Stimulated activated CD4-positive, alpha-beta T cell treated with anti-CD3 and anti-CD28 coated beads, Interleukin-1b, Interleukin-23, amount 100 ng/mL, for 1 hour (primary cell): ENCODE measurements around the gene GAB4.
"Not testable (repeated sequence)": the region's sequence is repeated elsewhere in the genome, so short reads cannot be mapped to it uniquely, and the experiment has no call there.

Experiments
- DNase-seq, 2 donors: peaks; one replicate each; pipeline ENCODE4 v3.0.0-alpha.2; 2020; ENCODE audit warnings: low read depth in 2 of 2

Gene GAB4

DNA sequence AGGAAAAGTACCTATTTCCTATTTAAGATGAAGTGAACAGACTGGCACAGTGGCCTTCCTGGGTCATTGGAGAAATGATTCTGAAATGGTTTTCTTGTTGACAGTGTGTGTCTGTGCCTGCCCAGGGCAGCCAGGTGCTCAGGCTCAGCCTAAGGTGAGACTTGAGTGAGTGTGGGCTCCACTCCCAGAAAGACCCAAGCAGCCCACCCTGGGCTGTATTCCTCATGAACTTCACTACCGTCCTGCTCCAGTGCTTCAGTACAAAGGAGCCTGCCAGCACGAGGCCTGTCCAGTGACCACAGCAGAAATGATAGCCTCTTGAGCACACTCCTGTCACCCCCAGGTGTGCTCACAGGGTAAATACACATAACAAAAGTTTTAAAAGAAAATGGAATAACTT lies 49.5 kb downstream of the GAB4 start:
- DNase-seq: no peak

DNA sequence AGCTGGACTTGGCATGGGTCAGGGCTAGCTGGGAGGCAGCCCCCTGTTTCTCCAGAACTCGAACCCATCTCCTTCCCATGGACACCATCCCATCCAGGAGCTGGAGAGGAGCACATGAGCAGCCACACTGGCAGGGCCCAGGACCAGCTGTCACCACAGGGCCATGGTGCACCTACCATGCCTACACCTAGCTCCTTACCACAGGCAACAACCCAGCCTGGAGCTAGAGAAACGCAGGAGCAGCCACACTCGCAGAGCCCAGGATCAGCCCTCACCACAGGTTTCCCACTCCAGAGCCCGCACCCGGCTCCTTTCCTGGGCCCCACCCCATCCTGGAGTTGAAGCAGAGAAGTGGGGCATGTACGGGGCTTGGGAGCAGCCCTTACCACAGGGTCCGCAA lies 50.2 kb downstream of the GAB4 start:
- DNase-seq: no peak

DNA sequence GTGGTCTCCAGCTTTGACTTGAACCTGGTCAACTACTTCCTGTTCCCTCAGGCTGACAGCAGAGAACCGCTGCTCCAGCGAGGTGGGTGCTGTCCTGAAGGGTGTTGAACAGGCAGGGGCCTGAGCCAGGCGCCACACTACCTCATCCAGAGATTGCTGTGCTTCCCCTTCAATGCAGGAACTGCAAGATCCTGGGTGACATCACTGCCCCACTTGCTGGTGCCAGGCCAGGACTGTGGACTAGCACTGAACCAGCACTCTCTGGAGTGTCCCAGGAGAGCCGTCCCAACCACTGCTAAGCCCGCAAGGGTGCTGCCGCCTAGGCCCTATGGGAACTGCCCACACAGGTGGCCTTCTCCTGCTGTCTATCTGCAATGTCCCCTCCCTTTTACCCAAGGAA lies 51.7 kb downstream of the GAB4 start:
- DNase-seq: no peak

DNA sequence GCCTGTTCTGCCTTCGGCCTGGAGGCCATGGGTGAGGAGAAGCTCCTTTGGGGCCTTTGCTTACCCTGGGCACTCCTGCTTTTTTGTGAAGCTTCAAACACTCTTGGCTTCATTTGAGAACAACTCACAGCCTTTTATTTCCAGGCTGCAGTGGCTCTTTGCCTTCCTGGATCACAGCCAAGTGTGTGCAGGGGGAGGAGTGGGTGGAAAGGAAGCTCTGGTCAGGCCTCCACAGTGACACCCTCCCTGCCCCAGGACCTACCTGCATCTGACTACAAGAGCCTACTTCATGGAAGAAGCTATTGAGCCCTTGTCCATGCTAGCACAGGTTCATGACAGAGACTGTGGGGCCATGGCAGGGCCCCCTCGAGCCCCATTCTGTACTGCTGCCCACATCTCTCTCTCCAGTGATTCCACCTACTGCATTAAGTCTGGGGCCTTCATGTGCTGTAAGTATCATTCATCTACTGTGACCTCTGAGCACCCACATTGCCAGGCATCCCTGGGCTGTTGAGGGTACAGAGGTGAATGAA lies 52.3 kb downstream of the GAB4 start:
- no peak for DNase-seq

DNA sequence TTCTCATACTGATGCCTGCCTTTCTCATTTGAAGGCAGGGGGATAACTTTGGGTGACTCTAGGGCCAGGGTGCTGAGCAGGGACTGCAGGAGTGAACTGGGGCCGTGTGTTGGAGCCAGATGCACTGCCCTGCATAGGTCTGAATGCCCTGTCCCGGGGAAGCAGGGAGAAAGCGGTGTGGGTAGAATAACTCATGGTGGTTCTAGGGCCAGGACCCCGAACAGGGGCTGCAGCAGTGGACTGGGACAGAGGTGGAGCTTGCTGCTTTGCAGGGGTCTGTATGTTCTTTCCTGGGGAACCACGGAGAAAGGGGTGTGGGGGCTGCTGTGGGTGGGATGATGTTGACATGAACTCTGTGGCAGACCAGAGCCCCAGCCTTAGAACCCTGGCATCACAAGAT lies 52.9 kb downstream of the GAB4 start:
- no peak for DNase-seq

DNA sequence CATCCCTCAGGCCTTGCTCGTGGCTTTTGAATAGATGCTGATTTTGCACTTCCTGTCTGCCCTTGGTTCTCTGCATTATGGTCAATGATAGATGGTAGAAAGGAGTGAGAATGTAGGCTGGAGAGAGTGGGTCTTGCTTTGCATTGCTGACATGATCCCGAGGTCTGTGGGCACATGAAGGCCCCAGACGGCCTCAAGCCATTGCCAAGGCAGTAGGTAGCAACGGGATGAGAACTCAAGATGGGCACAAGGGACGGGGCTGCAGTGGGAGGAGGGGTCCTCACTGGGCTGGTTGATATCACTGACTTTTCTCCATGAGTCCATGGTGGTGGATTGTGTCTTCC lies 54.0 kb downstream of the GAB4 start:
- no peak for DNase-seq

DNA sequence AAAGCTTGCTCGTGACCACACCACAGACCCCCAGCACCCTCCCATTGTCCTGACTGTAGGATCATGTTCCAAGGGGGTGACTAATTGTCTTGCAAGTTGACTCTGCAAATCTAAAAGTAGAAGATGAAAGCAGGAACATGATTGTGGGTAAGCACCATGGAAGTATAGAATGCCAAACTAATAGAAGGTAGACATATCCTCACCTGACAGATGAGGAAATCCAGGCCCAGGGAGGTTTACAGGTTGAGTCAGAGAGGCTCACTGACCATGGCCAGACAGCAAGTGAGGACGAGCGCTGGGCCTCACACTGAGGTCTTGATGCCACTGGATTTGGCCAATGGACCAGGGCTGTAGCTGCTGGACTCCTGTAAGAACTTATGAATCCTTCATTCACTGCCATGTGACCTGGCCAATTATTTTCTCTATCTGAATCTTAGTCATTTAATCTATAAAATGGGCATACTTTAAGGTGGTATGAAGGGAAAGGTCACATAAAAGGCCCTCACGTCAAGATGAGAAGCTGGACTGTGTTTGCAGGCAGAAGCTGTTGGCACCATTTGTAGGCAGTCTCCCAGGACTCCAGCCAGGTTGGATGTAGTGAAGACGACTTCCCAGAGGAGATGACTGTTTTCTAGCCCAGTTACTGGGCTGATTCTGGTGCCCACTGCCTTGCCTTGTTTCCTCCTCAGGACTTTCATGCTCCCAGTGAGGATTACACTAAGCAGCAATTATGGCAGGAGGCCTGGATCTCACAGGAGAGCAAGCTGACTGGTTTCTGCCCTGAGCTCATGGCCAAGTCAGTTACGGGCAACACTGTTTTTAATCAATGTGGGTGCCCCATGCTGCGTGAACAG lies 54.6 kb downstream of the GAB4 start:
- DNase-seq: no peak

DNA sequence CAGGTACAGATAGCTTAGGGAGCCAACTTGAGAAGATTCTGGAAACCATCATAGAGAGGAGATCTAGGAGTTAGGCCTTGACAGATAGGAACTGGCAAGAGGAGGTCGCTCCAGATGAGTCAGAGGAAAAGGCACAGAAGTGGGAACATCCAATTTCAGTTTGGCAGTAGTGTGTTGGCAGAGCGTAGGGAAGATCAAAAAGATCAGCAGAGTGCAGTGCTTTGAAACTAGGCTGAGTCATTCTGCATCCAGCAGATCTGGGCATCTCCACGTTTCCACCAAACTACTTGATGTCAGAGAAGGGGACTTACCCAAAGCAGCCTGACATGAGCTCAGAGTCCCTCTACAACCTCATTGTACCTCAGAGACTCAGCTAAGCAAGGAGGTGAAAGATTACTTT lies 58.5 kb downstream of the GAB4 start:
- DNase-seq: no peak

DNA sequence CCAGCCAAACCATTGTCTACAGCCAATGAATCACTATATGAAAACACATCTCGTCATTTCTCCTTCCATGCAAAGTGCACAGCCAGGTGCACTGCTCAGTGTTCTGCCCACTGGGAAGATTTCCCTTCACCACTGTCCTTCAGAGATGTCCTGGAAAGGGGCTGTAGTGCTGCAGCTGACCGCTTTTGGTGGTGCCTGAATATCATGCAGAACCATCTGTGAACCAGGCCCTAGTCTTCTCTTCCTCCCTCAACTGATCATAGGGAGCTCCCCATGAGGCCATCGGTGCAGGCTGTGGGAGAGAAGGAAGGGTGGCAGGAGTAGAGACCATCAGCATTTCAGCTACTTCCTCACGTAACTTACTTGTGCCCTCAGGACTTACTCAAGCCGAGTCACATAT lies 70.2 kb downstream of the GAB4 start:
- DNase-seq: no peak

DNA sequence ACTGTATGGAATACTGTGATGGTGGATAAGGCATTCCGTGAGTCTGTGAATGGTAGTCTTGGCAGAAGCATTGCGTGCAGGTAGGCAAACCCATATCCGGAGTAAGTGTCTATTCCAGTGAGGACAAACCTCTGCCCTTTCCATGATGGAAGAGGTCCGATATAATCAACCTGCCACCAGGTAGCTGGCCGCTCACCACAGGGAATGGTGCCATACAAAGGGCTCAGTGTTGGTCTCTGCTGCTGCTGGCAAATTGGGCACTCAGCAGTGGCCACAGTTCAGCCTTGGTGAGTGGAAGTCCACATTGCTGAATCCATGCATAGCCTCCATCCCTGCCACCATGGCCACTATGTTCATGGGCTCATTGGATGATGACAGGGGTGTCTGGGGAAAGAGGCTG lies 70.8 kb downstream of the GAB4 start:
- DNase-seq: not testable (repeated sequence)

DNA sequence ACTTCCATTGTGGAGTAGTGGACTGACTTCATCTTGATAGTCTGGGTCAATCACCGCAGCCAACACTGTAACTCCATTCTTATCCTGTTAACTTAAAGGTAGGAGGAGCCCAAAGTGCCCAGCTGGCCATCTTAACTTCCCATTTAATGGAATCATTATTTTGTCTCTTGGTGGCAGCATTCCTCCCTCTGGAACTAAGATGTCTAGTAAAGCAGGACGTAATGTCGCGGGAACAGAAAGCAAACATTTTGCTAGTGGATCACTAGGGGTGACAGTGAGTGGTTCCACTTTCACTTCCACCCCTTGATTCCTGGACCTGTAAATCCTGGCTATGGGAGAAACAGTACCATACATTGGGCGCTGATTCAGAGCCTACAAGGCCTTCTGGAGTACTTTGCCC lies 71.4 kb downstream of the GAB4 start:
- no peak for DNase-seq

DNA sequence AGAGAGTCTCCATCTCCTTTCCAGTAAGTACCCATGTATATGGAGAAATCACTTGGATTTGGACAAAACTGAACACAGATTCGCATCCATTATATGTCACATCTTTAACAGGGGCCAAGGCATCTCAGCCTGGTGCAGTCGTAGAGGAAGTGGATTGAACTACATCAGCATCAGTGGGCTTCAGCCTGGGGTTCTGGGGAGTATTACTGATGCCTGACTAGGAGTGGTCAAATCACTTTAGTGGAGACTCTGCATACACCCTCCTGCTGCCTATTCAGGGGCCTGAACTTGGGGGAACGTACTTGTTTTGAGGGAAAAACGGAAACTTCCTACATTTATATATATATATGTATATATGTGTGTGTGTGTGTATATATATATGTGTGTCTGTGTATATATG lies 72.8 kb downstream of the GAB4 start:
- no peak for DNase-seq

DNA sequence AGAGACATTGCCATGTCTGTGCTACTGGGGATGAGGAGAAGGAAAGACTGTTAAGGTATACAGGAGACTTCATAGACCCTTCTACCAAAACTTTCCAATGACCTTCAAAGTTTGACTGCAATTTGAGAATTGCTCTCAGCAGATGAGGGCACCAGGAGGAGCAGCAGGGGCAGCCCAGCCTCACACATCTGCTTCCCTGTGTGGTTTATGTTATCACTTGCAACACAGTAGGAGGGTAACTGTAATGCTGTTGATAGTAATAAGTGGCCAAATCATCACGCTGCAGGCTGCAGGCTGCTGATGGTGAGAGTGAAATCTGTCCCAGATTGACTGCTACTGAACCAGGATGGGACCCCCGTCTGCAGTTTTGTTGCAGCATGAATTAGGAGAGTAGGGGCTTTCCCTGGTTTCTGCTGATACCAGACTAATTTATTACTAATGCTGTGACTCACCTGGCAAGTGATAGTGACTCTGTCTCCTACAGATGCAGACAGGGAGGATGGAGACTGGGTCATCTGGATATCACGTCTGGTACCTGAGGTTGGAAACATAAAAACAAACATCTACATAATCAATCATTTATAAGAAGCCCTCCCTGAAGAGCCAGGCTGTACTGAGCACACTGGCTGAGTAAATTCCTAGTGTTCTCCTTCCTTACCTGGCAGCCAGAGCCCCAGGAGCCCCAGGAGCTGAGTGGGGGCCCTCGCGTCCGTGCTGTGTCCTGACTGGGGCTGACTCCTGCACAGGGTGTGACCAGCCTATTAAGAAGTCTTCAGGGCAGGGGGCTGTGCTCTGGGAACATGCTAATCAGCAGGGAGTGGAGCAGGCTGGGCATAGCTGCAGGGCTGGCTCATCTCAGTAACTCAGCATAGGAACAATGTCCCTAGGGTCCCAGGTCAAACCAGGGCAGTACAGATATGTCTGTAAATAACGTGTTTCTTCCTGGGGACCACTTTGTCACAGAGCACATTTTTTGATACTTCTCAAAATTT lies 74.4 kb downstream of the GAB4 start:
- no peak for DNase-seq

DNA sequence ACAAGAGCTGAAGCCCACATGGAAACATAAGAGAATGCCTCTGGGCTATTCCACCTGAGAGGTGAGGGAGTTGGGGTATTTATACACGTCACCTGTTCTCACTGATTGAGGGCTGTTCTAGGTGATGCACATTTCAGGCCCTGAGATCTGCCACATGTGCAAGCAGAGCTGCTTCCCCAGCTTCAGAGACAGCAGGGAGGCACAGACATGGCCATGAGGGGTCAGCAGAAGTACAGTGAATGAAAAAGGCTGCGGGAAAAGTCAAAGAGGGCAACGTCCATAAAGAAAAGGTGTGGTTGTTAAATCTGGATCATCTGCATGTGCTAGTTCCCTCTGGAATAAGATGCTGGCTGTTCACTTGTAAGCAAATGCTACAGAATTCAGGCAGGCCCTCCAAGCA lies 75.4 kb downstream of the GAB4 start:
- no peak for DNase-seq

DNA sequence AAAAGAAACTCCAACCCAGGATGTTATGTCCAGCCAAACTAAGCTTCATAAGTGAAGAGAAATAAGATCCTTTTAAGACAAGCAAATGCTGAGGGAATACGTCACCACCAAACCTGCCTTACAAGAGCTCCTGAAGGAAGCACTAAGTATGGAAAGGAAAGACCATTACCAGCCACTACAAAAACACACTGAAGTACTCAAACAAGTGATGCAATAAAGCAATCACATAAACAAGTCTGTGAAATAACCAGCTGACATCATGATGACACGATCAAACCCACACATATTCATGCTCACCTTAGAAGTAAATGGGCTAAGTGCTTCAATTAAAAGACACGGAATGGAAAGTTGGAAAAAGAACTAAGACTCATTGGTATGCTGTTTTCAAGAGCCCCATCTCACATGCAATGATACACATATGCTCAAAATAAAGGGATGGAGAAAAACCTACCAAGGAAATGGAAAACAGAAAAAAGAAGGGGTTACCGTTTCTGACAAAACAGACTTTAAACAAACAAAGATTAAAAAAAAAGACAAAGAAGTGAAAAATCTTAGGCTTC lies 82.5 kb downstream of the GAB4 start:
- DNase-seq: no peak

DNA sequence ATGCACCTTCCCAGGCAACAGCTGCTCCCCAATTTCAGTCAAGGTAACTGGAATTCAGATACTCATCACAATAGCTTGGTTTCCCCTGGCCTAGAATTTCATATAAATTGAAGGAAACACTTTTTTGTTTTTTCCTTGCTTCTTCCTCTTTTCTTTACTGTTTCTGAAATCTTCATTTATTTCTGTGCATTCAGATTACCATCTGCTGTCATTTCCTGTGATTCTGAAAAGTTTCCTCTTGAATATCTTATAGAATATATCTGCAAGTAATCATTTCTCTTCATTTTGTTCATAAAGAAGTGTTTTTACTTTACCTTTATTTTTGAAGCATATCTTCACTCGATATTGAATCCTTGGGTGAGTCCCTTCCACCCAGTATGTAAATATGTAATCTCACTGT lies 85.3 kb downstream of the GAB4 start:
- no peak for DNase-seq

DNA sequence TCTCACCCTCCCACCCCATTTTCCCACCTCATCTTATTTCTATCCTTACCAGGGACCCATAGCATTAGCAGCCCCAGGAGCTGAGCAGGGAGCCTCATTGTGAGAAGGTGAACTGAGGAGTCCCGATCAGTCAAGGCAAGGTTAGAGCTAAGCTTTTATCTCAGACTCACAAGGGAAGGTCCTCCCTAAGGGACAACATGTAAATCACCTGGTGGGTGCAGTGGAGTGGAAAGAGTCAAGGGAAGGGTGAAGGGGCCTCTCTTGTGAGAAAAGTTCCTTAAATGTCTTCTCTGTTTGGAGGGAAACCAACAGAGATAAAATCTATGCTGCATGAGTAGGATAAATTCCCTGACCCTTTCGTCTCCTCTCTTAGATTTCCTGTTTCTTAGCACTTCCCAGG lies 85.9 kb downstream of the GAB4 start:
- DNase-seq: no peak

DNA sequence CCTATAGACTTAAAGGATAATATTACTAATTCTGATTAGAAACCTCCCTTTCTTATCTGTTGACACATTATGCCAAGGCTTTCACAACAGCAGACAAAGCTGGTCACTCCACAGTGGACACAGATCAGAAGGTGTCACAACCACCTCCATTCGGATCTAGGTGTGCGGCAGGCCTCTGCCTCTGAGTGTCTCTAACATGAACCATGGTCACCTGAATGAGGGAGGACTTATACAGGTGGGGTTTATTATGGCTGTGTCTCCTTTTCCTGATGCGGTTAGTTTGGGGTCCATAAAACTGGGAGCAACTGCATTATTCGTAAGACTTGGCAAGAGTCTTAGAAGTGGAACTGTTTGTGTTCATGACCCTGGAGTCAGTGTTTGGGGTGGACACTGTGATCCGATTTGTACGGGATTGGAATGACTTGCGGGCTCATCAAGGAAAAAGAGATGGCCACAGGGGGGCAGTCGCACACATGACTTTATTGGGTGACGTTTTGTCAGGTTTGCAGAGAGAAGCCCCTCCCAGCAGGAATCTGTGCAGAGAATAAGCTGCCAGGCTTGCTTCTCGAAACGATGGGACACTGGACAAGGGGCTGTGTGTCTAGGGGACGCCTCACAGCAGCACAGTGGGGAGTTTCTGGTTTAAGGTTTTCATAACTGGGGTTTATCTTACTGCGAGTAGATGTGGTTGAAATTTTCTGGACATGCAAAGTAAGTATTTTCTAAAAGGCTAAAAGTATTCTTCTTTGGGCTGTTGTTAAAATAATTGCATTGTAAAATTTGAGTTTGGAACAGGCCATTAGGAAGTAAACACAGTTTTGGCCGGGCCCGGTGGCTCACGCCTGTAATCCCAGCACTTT lies 90.6 kb downstream of the GAB4 start:
- peak; percentile 2 to 33 for DNase-seq

DNA sequence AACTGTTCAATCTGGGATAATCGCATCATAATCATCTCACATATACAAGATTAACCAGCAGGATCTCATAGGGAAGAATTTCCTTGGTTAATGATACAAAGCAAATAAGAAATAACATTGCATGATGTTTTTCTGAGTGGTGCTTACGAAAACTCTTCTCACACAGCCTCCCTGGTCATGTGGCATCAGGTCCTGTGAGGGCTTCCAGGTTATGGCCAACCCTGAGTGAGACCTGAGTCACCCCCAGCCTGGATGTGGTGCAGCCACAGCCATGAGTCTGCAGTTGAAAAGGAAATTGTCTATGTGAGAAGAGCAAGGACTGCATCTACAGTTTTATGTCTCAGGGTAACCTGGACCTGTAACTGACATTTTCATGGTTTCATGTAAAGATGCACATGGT lies 92.3 kb downstream of the GAB4 start:
- DNase-seq: no peak

DNA sequence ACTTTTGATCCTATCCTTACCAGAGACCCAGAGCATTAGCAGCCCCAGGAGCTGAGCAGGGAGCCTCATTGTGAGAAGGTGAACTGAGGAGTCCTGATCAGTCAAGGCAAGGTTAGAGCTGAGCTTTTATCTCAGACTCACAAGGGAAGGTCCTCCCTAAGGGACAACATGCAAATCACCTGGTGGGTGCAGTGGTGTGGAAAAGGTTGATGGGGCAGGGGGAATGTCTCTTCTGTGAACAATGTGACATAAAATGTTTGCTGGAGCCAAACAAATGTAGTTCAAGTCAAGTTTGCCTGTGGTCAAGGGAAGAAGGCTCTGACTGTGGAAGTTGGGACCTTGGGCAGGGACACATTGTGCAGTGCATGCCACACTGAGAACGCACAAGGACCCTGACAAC lies 93.1 kb downstream of the GAB4 start:
- DNase-seq: not testable (repeated sequence)

DNA sequence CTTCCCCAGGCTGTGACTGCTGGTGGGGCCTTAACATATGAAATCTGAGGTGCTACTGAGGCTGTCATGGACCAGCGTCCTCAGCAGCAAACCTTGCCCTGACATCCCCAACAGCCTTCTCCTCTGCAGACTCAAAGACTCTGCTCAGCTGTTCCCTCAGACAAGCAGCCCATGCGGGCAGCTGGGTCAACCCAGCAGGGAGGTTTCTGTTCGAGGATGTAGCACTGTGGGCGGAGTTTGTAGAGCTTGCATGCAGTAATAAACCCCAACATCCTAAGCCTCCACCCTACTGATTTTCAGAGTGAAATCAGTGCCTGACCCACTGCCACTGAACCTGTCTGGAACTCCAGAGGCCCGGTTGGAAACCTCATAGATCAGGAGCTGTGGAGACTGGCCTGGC lies 94.0 kb downstream of the GAB4 start:
- DNase-seq: no peak
